HL-60 (cell line): ENCODE measurements around the gene ADGRD2.

Experiments used
- GABPA ChIP-seq: IDR thresholded peaks from 2 replicates; pipeline ENCODE4 v1.6.1; 2012; ENCODE audit warnings: low read depth
- POLR2AphosphoS5 ChIP-seq: IDR thresholded peaks from 2 replicates; pipeline ENCODE4 v1.6.1; 2012; ENCODE audit warnings: low read depth
- TF ChIP-seq, protein P1 (sequence below): IDR thresholded peaks from one replicate; pipeline ENCODE4 v1.5.1; 2011; ENCODE audit warnings: low read length, control low read depth, inconsistent platforms; ENCODE audit not compliant: insufficient read depth
- TF ChIP-seq, protein P2 (sequence below): IDR thresholded peaks from 2 replicates; pipeline ENCODE4 v1.6.1; 2012; ENCODE audit warnings: low read depth; ENCODE audit not compliant: insufficient replicate concordance

DNA sequence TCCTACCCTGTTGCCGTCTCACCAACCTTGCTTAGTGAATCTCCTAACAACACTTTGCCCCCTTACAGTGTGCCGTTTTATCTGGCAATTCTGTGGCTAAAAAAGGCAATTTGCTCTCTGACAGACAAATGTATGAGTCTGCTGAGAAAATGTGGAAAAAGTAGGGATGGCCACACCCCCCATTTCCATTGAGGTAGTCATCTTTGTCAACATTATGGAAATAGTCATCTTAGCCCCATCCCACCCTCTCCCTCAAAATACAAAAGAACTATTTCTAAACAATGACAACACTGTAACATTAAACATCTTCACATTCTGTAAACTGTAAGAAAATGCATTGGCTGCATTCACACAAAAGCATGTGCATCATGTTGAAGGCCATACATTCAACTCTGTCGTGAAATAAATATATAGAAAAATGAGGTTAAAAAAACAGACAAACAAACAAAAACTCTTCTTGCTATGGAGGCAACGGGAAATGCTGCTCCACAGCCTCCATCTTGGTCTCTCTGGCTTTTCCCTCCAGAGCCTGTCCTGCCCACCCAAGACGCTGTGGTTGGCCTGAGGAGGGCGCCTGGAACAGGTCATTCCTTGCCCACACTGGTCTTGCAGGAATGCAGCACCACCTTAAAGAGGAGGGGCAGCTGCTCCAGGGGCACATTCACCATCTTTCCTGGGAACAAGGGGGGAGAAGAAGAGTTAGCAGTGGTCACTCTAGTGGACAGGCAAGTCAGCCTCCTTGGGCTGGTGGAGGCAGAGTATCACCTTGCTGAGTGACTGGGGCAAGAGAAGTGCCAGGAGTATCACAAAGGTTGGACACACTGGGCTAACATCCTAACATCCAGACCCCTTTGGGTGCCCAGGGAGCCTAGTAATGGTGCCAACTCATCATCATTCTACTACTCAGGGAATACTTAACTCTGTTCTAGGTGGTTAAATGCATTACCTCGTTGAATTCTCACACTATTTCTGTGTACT is 72.2 kb downstream of the ADGRD2 start:
- TF ChIP-seq, protein P1, sequence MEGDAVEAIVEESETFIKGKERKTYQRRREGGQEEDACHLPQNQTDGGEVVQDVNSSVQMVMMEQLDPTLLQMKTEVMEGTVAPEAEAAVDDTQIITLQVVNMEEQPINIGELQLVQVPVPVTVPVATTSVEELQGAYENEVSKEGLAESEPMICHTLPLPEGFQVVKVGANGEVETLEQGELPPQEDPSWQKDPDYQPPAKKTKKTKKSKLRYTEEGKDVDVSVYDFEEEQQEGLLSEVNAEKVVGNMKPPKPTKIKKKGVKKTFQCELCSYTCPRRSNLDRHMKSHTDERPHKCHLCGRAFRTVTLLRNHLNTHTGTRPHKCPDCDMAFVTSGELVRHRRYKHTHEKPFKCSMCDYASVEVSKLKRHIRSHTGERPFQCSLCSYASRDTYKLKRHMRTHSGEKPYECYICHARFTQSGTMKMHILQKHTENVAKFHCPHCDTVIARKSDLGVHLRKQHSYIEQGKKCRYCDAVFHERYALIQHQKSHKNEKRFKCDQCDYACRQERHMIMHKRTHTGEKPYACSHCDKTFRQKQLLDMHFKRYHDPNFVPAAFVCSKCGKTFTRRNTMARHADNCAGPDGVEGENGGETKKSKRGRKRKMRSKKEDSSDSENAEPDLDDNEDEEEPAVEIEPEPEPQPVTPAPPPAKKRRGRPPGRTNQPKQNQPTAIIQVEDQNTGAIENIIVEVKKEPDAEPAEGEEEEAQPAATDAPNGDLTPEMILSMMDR, result no peak
- TF ChIP-seq, protein P2, sequence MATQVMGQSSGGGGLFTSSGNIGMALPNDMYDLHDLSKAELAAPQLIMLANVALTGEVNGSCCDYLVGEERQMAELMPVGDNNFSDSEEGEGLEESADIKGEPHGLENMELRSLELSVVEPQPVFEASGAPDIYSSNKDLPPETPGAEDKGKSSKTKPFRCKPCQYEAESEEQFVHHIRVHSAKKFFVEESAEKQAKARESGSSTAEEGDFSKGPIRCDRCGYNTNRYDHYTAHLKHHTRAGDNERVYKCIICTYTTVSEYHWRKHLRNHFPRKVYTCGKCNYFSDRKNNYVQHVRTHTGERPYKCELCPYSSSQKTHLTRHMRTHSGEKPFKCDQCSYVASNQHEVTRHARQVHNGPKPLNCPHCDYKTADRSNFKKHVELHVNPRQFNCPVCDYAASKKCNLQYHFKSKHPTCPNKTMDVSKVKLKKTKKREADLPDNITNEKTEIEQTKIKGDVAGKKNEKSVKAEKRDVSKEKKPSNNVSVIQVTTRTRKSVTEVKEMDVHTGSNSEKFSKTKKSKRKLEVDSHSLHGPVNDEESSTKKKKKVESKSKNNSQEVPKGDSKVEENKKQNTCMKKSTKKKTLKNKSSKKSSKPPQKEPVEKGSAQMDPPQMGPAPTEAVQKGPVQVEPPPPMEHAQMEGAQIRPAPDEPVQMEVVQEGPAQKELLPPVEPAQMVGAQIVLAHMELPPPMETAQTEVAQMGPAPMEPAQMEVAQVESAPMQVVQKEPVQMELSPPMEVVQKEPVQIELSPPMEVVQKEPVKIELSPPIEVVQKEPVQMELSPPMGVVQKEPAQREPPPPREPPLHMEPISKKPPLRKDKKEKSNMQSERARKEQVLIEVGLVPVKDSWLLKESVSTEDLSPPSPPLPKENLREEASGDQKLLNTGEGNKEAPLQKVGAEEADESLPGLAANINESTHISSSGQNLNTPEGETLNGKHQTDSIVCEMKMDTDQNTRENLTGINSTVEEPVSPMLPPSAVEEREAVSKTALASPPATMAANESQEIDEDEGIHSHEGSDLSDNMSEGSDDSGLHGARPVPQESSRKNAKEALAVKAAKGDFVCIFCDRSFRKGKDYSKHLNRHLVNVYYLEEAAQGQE, result no peak
- TF ChIP-seq POLR2AphosphoS5, result no peak
- TF ChIP-seq GABPA, result no peak
